GM12878 (cell line): ENCODE results near the gene ZNF768. TPM values are rescaled to one million over a fixed set of nuclear protein-coding genes. Genes with fewer than 3 reads are reported as not detected.

Experiments
- ATAC-seq: fragments of 200-7000 bp; cut with Tn5 transposase; 3 replicates; pipeline ENCODE4 v1.9.1; 2020; ENCODE audit warnings: mild to moderate bottlenecking, moderate library complexity
- BruUV-seq: library from RNA; stranded (reverse); fragments of 400-500 nt; replicated peaks from 2 replicates; lab custom pipeline; 2021; lab: Mats Ljungman, UMichigan
- CTCF ChIA-PET: fragments of 300-600 bp; sonication (Branson Sonifier 250); formaldehyde crosslinking; extraction: SDS; loops from one replicate; lab custom pipeline; 2021; ENCODE audit warnings: inconsistent platforms; lab: Yijun Ruan, JAX
- POLR2A ChIA-PET: fragments of 350-600 bp; formaldehyde crosslinking; extraction: SDS; loops from one replicate; lab custom pipeline; 2021; ENCODE audit warnings: inconsistent platforms; lab: Charles Lee
- RAD21 ChIA-PET: fragments of 300-600 bp; sonication (Branson Sonifier 250); formaldehyde crosslinking; loops from one replicate; lab custom pipeline; 2023; ENCODE audit warnings: antibody characterized with exemption; ENCODE audit not compliant: unreplicated experiment; lab: Charles Lee
- SMC1A ChIA-PET: fragments of 300-600 bp; sonication (Branson Sonifier 250); formaldehyde crosslinking; loops from one replicate; lab custom pipeline; 2023; ENCODE audit not compliant: unreplicated experiment, uncharacterized antibody; lab: Charles Lee
- DNase-seq: peaks from one replicate; pipeline ENCODE4 v3.0.0-alpha.2; 2011; ENCODE audit warnings: low read depth, low spot score
- FAIRE-seq: peaks from 3 replicates; lab custom pipeline; 2011; peaks lifted over from hg19 to GRCh38; lab: Jason Lieb, UNC
- H2AFZ ChIP-seq: 2 replicates; pipeline ENCODE4 v1.6.0; 2011; ENCODE audit warnings: low read depth, low read length, control low read depth; ENCODE audit not compliant: control insufficient read depth
- H3K27ac ChIP-seq: 2 replicates; pipeline ENCODE4 v1.5.1; 2011; ENCODE audit warnings: control low read depth; ENCODE audit not compliant: control insufficient read depth, insufficient read depth
- H3K27me3 ChIP-seq, 2 experiments: replicated peaks in 1 of 2; 2 replicates each; pipeline versions ENCODE4 v1.6.0 to v1.6.1; 2011; ENCODE audit warnings: low read length in 1 of 2; ENCODE audit not compliant: control insufficient read depth in 2 of 2, insufficient read depth in 2 of 2
- H3K36me3 ChIP-seq, 2 experiments: 2 replicates each; pipeline ENCODE4 v1.5.1; 2011; ENCODE audit warnings: low read length in 1 of 2; ENCODE audit not compliant: control insufficient read depth in 2 of 2, insufficient read depth in 2 of 2
- H3K4me1 ChIP-seq: 2 replicates; pipeline ENCODE4 v1.6.1; 2011; ENCODE audit warnings: mild to moderate bottlenecking, low read length, moderate library complexity, mixed read lengths; ENCODE audit not compliant: control insufficient read depth, insufficient read depth
- H3K4me2 ChIP-seq: 2 replicates; pipeline ENCODE4 v1.6.0; 2011; ENCODE audit warnings: control low read depth; ENCODE audit not compliant: control insufficient read depth, insufficient read depth
- H3K4me3 ChIP-seq: fragments of 200-600 bp; sonication (generic); 2 replicates; pipeline ENCODE4 v1.5.1; 2016
- H3K79me2 ChIP-seq: 2 replicates; pipeline ENCODE4 v1.6.0; 2011; ENCODE audit warnings: low read length; ENCODE audit not compliant: control insufficient read depth, insufficient read depth
- H3K9ac ChIP-seq: 2 replicates; pipeline ENCODE4 v1.8.0; 2011; ENCODE audit warnings: low read length, control low read depth, mixed read lengths; ENCODE audit not compliant: control insufficient read depth, insufficient read depth
- H3K9me3 ChIP-seq: replicated peaks from 3 replicates; pipeline ENCODE4 v1.5.1; 2011; ENCODE audit warnings: mild to moderate bottlenecking, low read length; ENCODE audit not compliant: control insufficient read depth, insufficient read depth
- H4K20me1 ChIP-seq: 2 replicates; pipeline ENCODE4 v1.6.0; 2011; ENCODE audit not compliant: control insufficient read depth, insufficient read depth
- BMI1 ChIP-seq: fragments of 450-650 bp; IDR thresholded peaks from 2 replicates; pipeline ENCODE4 v1.6.1; 2016; ENCODE audit warnings: mild to moderate bottlenecking, moderate library complexity, borderline replicate concordance
- CBX3 ChIP-seq: fragments of 200-600 bp; sonication (generic); IDR thresholded peaks from 2 replicates; pipeline ENCODE4 v1.6.1; 2016; ENCODE audit warnings: low read depth, borderline replicate concordance
- FOS ChIP-seq: IDR thresholded peaks from 3 replicates; pipeline ENCODE4 v1.6.1; 2011; ENCODE audit warnings: borderline replicate concordance; ENCODE audit not compliant: insufficient read length; ENCODE audit errors: extremely low read depth
- GATAD2B ChIP-seq: fragments of 450-650 bp; conservative IDR thresholded peaks from 2 replicates; pipeline ENCODE4 v1.6.1; 2017; ENCODE audit warnings: low read depth, mild to moderate bottlenecking, moderate library complexity
- LARP7 ChIP-seq: fragments of 450-650 bp; IDR thresholded peaks from 2 replicates; pipeline ENCODE4 v1.6.1; 2017; ENCODE audit warnings: mild to moderate bottlenecking
- RELA ChIP-seq: fragments of 450-650 bp; IDR thresholded peaks from 2 replicates; pipeline ENCODE4 v1.8.0; 2014; ENCODE audit warnings: borderline replicate concordance; ENCODE audit not compliant: partially characterized antibody
- SIN3A ChIP-seq: IDR thresholded peaks from 2 replicates; pipeline ENCODE4 v1.6.1; 2012; ENCODE audit warnings: low read depth, low read length, improper control_type of control experiment
- SMAD5 ChIP-seq: IDR thresholded peaks from 2 replicates; pipeline ENCODE4 v1.6.1; 2016; ENCODE audit warnings: antibody characterized with exemption, low read depth
- SPI1 ChIP-seq: IDR thresholded peaks from 2 replicates; pipeline ENCODE4 v1.6.1; 2011; ENCODE audit warnings: low read depth, mild to moderate bottlenecking, low read length, moderate library complexity, borderline replicate concordance; ENCODE audit not compliant: insufficient read depth
- SREBF1 ChIP-seq: IDR thresholded peaks from 2 replicates; pipeline ENCODE4 v1.6.1; 2012; ENCODE audit warnings: mild to moderate bottlenecking, low read length
- WGBS: methylation state at CpG from one replicate; pipeline ENCODE4 v1.1.6; 2016; ENCODE audit warnings: low lambda C conversion rate; ENCODE audit not compliant: insufficient replicate concordance, insufficient coverage; ENCODE audit errors: missing lambda C conversion rate; 5-methylcytosine and 5-hydroxymethylcytosine counted together
- in situ Hi-C: fragments of 300-500 bp; cut with MboI; formaldehyde crosslinking; loops from 9 replicates; pipeline ENCODE4 v1.14.3; 2018; ENCODE audit warnings: mixed read lengths
- intact Hi-C: fragments of 100-400 bp; cut with micrococcal nuclease; formaldehyde crosslinking; loops from one replicate; pipeline ENCODE4 v1.14.2; 2022; ENCODE audit not compliant: unreplicated experiment
- polyA plus RNA-seq, 11 experiments: library from polyadenylated mRNA; depleted of rRNA in 4 of 11; unstranded in 6 of 11; stranded (reverse) in 5 of 11; fragments of >200 nt; fragmentation: Nextera tagmentation in 4 of 11; fragmentation: Illumina TruSeq in 1 of 11; extraction: Ambion mirVana in 4 of 11; extraction: Trizol in 1 of 11; gene quantifications; 1 replicate in 1 of 11; 2 replicates in 10 of 11; pipeline versions ENCODE4 v1.2.1 to v1.2.3, GENCODE V29; 2011 to 2016; ENCODE audit warnings: inconsistent platforms in 2 of 11, missing spikeins in 2 of 11, low read depth in 1 of 11
- total RNA-seq, 4 experiments: library from RNA; depleted of rRNA in 3 of 4; stranded (reverse); fragments of >200 nt in 3 of 4; fragmentation: Illumina TruSeq in 1 of 4; extraction: Trizol in 1 of 4; gene quantifications; 2 replicates each; pipeline versions ENCODE4 v1.2.1 to v1.2.3, GENCODE V29; 2013 to 2021
- TF ChIP-seq, protein P1 (sequence below): fragments of 450-650 bp; IDR thresholded peaks from 2 replicates; pipeline ENCODE4 v1.6.1; 2016; ENCODE audit warnings: mild to moderate bottlenecking, moderate library complexity, borderline replicate concordance
- TF ChIP-seq, protein P2 (sequence below): IDR thresholded peaks from 2 replicates; pipeline ENCODE4 v1.6.1; 2012; ENCODE audit warnings: low read depth, low read length, improper control_type of control experiment

Gene ZNF768
- total and polyA plus RNA-seq, 10 of the 15 experiments (the other 5 are each of a cell fraction or from before 2014, with no cell fraction given): 0.05 to 23.1 (median 9.1) TPM

DNA sequence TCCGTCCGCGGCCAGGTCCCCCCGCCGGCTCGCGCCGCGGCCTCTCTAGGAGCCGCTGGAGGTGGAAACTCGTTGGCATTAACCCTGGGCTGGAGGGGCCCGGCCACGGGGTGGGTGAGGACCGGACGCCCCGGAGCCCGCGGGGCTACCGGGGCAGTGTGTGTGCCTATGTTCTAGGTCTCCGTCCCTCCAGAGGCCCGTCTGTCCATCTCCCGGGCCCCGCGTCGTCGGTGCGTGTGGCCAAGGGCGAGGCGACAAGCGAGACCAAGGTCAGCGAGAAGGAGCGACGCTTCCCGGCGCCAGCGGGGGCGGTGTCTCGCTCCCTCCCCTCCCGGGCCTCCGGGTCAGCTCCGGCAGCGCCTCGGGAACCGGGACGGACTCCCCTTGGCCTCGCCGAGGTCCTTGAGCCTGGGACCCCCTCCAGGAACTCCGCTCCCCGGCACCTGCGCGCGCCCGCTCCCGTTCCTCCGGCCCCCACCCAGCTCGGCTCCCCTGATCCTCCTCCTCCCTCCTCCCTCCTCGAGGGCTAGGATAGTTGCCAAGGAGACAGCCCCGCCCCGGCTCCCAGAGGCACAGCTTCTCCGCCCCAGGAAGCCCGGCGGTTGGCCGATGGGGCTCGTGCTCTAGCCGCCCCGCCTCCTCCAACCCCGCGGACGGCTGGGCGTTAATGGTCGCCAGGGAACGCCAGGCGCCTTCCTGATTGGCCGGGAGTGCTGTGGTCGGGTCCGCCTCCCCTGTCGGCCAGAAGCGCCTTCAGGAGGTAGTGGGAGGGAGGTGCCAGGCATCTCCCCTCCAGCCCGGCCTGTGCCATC is 663 bp upstream of the ZNF768 start (continued):
- TF ChIP-seq BMI1 (peak; percentile 95), GATAD2B (peak; percentile 78), RELA (peak; percentile 39), CBX3 (no peak)
- TF ChIP-seq, protein P1, sequence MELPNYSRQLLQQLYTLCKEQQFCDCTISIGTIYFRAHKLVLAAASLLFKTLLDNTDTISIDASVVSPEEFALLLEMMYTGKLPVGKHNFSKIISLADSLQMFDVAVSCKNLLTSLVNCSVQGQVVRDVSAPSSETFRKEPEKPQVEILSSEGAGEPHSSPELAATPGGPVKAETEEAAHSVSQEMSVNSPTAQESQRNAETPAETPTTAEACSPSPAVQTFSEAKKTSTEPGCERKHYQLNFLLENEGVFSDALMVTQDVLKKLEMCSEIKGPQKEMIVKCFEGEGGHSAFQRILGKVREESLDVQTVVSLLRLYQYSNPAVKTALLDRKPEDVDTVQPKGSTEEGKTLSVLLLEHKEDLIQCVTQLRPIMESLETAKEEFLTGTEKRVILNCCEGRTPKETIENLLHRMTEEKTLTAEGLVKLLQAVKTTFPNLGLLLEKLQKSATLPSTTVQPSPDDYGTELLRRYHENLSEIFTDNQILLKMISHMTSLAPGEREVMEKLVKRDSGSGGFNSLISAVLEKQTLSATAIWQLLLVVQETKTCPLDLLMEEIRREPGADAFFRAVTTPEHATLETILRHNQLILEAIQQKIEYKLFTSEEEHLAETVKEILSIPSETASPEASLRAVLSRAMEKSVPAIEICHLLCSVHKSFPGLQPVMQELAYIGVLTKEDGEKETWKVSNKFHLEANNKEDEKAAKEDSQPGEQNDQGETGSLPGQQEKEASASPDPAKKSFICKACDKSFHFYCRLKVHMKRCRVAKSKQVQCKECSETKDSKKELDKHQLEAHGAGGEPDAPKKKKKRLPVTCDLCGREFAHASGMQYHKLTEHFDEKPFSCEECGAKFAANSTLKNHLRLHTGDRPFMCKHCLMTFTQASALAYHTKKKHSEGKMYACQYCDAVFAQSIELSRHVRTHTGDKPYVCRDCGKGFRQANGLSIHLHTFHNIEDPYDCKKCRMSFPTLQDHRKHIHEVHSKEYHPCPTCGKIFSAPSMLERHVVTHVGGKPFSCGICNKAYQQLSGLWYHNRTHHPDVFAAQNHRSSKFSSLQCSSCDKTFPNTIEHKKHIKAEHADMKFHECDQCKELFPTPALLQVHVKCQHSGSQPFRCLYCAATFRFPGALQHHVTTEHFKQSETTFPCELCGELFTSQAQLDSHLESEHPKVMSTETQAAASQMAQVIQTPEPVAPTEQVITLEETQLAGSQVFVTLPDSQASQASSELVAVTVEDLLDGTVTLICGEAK: peak; percentile 92

DNA sequence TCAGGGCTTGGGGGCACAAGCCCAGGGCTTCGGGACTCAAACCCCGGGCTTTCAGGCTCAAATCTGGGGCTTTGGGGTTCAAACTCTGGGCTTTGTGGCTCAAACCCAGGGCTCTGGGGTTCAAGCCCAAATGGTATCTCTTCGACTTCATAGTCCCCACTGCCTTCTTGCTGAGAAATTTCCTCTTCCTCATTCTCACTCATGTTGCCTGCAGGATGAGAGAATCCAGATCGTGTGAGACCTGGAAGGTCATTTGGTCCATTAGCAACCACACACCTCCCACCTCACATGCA is 576 bp downstream of the ZNF768 start:
- TF ChIP-seq, protein P2, sequence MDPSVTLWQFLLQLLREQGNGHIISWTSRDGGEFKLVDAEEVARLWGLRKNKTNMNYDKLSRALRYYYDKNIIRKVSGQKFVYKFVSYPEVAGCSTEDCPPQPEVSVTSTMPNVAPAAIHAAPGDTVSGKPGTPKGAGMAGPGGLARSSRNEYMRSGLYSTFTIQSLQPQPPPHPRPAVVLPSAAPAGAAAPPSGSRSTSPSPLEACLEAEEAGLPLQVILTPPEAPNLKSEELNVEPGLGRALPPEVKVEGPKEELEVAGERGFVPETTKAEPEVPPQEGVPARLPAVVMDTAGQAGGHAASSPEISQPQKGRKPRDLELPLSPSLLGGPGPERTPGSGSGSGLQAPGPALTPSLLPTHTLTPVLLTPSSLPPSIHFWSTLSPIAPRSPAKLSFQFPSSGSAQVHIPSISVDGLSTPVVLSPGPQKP: no peak
- TF ChIP-seq SREBF1: no peak
- TF ChIP-seq SMAD5: no peak
- no peak for TF ChIP-seq LARP7
- peak; percentile 35; the same call in 1 of the 2 replicates for TF ChIP-seq SPI1
- TF ChIP-seq FOS: no peak
- TF ChIP-seq SIN3A: peak; percentile 69; the same call in 1 of the 2 replicates
- H4K20me1 ChIP-seq: no peaks in the 10 kb centered on the region
- FAIRE-seq (no peak), ATAC-seq (no peak), DNase-seq (no peak)
- CTCF ChIA-PET: interaction anchor here (0.9 to 1.7 kb wide), 3 partner anchors 9 to 96 kb away, joined by 3 to 10 read pairs (median 6); partner anchors contain the start of genes DCTPP1 and ZNF747
- no peaks in the 10 kb centered on the region for H3K9me3 ChIP-seq
- H3K79me2 ChIP-seq: no peaks in the 10 kb centered on the region
- no peak overlapping the region for H3K27ac ChIP-seq
- in situ Hi-C loops (no loop called here), intact Hi-C loops (loop anchor here (2.0 kb wide), 1 partner anchor 95 kb away; the partner anchor contains the start of gene DCTPP1)
- peak overlapping the region; percentile 59 for H3K9ac ChIP-seq
- RAD21 ChIA-PET: interaction anchor here (1.3 kb wide), 1 partner anchor 10 kb away, joined by 4 read pairs; no protein-coding TSS in a partner anchor
- TSS peak; percentile 79 for BruUV-seq
- no peak overlapping the region for H2AFZ ChIP-seq
- WGBS: 36% methylated on average over 4 of the region's 4 CpGs
- peak overlapping the region; percentile 78 for H3K4me2 ChIP-seq
- peak overlapping the region; percentile 91 for H3K4me3 ChIP-seq
- H3K4me1 ChIP-seq: peaks cover 15% of the 10 kb centered on the region
- POLR2A ChIA-PET: interaction anchor here (0.5 to 1.1 kb wide), 6 partner anchors 41 to 741 kb away, joined by 3 to 7 read pairs (median 4); no protein-coding TSS in a partner anchor
- SMC1A ChIA-PET: interaction anchor here (0.6 to 1.0 kb wide), 2 partner anchors 16 to 72 kb away, joined by 3 read pairs; no protein-coding TSS in a partner anchor
- H3K36me3 ChIP-seq: peaks cover 7% of the 10 kb centered on the region in 2 experiments; a peak in 2 of 4 replicates
- H3K27me3 ChIP-seq: no peaks in the 10 kb centered on the region
